A549 (cell line): ENCODE results near the gene HUS1B. TPM values are rescaled to one million over a fixed set of nuclear protein-coding genes. Genes with fewer than 3 reads are reported as not detected.
A peak's percentile ranks its signal among the peaks of the same experiment; 100 is the strongest.
"Not testable (repeated sequence)": the region's sequence is repeated elsewhere in the genome, so short reads cannot be mapped to it uniquely, and the experiment has no call there.

Source experiments
- ATAC-seq, 2 experiments: fragments of 200-7000 bp in 1 of 2; fragments of >200 bp in 1 of 2; cut with Nextera tagmentation in 1 of 2; cut with Tn5 transposase in 1 of 2; 3 replicates each; pipeline versions ENCODE4 v1.8.0 to v1.9.1; 2018 to 2020; ENCODE audit warnings: mild to moderate bottlenecking in 1 of 2, moderate library complexity in 1 of 2
- CTCF ChIA-PET: fragments of 300-600 bp; sonication (Branson Sonifier 250); formaldehyde crosslinking; extraction: SDS; loops from one replicate; lab custom pipeline; 2021; ENCODE audit warnings: antibody characterized with exemption, inconsistent platforms; lab: Yijun Ruan, JAX
- POLR2A ChIA-PET: fragments of 350-600 bp; formaldehyde crosslinking; extraction: SDS; loops from one replicate; lab custom pipeline; 2021; ENCODE audit warnings: antibody characterized with exemption, inconsistent platforms; lab: Yijun Ruan, JAX
- DNase-seq, 2 experiments: peaks; one replicate each; pipeline versions ENCODE4 v3.0.0 to v3.0.0-alpha.2; 2011 to 2016; ENCODE audit warnings: low read depth in 1 of 2, low spot score in 1 of 2
- FAIRE-seq: peaks from 2 replicates; lab custom pipeline; 2011; peaks lifted over from hg19 to GRCh38; lab: Jason Lieb, UNC
- H3K27ac ChIP-seq, 2 experiments: fragments of >200 bp; sonication (Bioruptor Twin); formaldehyde crosslinking; 3 replicates each; pipeline ENCODE4 v1.5.1; 2016 to 2017
- H3K4me1 ChIP-seq: fragments of >200 bp; sonication (Bioruptor Twin); formaldehyde crosslinking; 3 replicates; pipeline ENCODE4 v1.6.1; 2016
- H3K4me2 ChIP-seq: fragments of >200 bp; sonication (Bioruptor Twin); formaldehyde crosslinking; 3 replicates; pipeline ENCODE4 v1.6.1; 2016
- H3K4me3 ChIP-seq: fragments of >200 bp; sonication (Bioruptor Twin); formaldehyde crosslinking; 3 replicates; pipeline ENCODE4 v1.5.1; 2016
- H3K9me3 ChIP-seq: fragments of >200 bp; sonication (Bioruptor Twin); formaldehyde crosslinking; 3 replicates; pipeline ENCODE4 v1.6.1; 2016
- CBX2 ChIP-seq: fragments of 200-600 bp; sonication (generic); IDR thresholded peaks from 2 replicates; pipeline ENCODE4 v1.6.1; 2016; ENCODE audit warnings: low read depth, mild to moderate bottlenecking, borderline replicate concordance
- CBX8 ChIP-seq: fragments of 200-600 bp; sonication (generic); IDR thresholded peaks from 2 replicates; pipeline ENCODE4 v1.6.1; 2016
- CHD4 ChIP-seq: fragments of 200-600 bp; sonication (generic); IDR thresholded peaks from 2 replicates; pipeline ENCODE4 v1.6.1; 2016; ENCODE audit warnings: antibody characterized with exemption, mild to moderate bottlenecking, borderline replicate concordance
- ESRRA ChIP-seq: fragments of 150-350 bp; IDR thresholded peaks from 2 replicates; pipeline ENCODE4 v1.6.1; 2014; ENCODE audit warnings: mild to moderate bottlenecking, low read length, borderline replicate concordance
- FOSB ChIP-seq: fragments of 250-450 bp; sonication (Bioruptor Pico); IDR thresholded peaks from 2 replicates; pipeline ENCODE4 v1.5.0; 2020; ENCODE audit warnings: mild to moderate bottlenecking, moderate library complexity
- HDAC2 ChIP-seq: fragments of 200-600 bp; sonication (generic); IDR thresholded peaks from 2 replicates; pipeline ENCODE4 v1.6.1; 2016
- HES2 ChIP-seq: fragments of >200 bp; sonication (Bioruptor Twin); formaldehyde crosslinking; IDR thresholded peaks from 2 replicates; pipeline ENCODE4 v1.6.1; 2016
- HEYL ChIP-seq: fragments of 250-450 bp; sonication (Bioruptor Pico); IDR thresholded peaks from 2 replicates; pipeline ENCODE4 v1.8.0; 2021; ENCODE audit warnings: mild to moderate bottlenecking, moderate library complexity
- HMGXB4 ChIP-seq: fragments of 250-450 bp; sonication (Bioruptor Pico); IDR thresholded peaks from 2 replicates; pipeline ENCODE4 v1.5.0; 2021; ENCODE audit warnings: mild to moderate bottlenecking, moderate library complexity, borderline replicate concordance
- JUN ChIP-seq, 2 experiments: fragments of >200 bp; sonication (Bioruptor Twin); formaldehyde crosslinking; IDR thresholded peaks; 2 replicates in 1 of 2; 3 replicates in 1 of 2; pipeline ENCODE4 v1.6.1; 2016 to 2017
- KDM1A ChIP-seq: fragments of 200-600 bp; sonication (generic); IDR thresholded peaks from 2 replicates; pipeline ENCODE4 v1.6.1; 2016; ENCODE audit warnings: low read depth, mild to moderate bottlenecking
- MAFK ChIP-seq: fragments of 450-650 bp; IDR thresholded peaks from 2 replicates; pipeline ENCODE4 v1.6.1; 2014; ENCODE audit not compliant: partially characterized antibody
- NFE2L2 ChIP-seq: fragments of 150-350 bp; conservative IDR thresholded peaks from 2 replicates; pipeline ENCODE4 v1.6.1; 2014; ENCODE audit warnings: low read length
- NPAS2 ChIP-seq: fragments of 250-450 bp; sonication (Bioruptor Pico); IDR thresholded peaks from 2 replicates; pipeline ENCODE4 v1.8.0; 2022; ENCODE audit warnings: mild to moderate bottlenecking, moderate library complexity, borderline replicate concordance
- PBX3 ChIP-seq: IDR thresholded peaks from 2 replicates; pipeline ENCODE4 v1.6.1; 2012
- PHF8 ChIP-seq: fragments of 200-600 bp; sonication (generic); IDR thresholded peaks from 2 replicates; pipeline ENCODE4 v1.6.1; 2016; ENCODE audit warnings: low read depth, mild to moderate bottlenecking, antibody characterized with exemption, moderate library complexity, borderline replicate concordance
- RNF2 ChIP-seq: fragments of 200-600 bp; sonication (generic); IDR thresholded peaks from 2 replicates; pipeline ENCODE4 v1.6.1; 2016; ENCODE audit warnings: low read depth, mild to moderate bottlenecking, antibody characterized with exemption, moderate library complexity, borderline replicate concordance
- SREBF2 ChIP-seq: fragments of 450-650 bp; IDR thresholded peaks from 2 replicates; pipeline ENCODE4 v1.6.1; 2014; ENCODE audit warnings: mild to moderate bottlenecking, moderate library complexity
- USF2 ChIP-seq: fragments of 450-650 bp; IDR thresholded peaks from 2 replicates; pipeline ENCODE4 v1.6.1; 2014; ENCODE audit warnings: antibody characterized with exemption
- ZC3H11A ChIP-seq: fragments of 450-650 bp; IDR thresholded peaks from 2 replicates; pipeline ENCODE4 v1.6.1; 2014; ENCODE audit warnings: antibody characterized with exemption, mild to moderate bottlenecking
- ZSCAN20 ChIP-seq: fragments of 250-450 bp; sonication (Bioruptor Pico); IDR thresholded peaks from 2 replicates; pipeline ENCODE4 v1.8.0; 2022; ENCODE audit warnings: mild to moderate bottlenecking, moderate library complexity
- WGBS: methylation state at CpG from one replicate; pipeline ENCODE4 v1.1.6; 2017; ENCODE audit errors: missing lambda C conversion rate; 5-methylcytosine and 5-hydroxymethylcytosine counted together
- polyA plus RNA-seq, 4 experiments: library from polyadenylated mRNA; depleted of rRNA in 3 of 4; stranded (reverse); fragments of >200 nt; fragmentation: RNase III in 1 of 4; extraction: RNeasy Plus Mini Kit Qiagen cat#74134 plus additional on column Dnase treatment in 1 of 4; gene quantifications; 2 replicates in 3 of 4; 3 replicates in 1 of 4; pipeline ENCODE4 v1.2.3, GENCODE V29; 2011 to 2017

The HUS1B gene
- polyA plus RNA-seq, 2 of the 4 experiments (the other 2 are of a cell fraction): 0.17 to 0.25 TPM

GRCh38 chr6:700490-700889 lies 43.6 kb upstream of the HUS1B start:
- 0 out of 3 replicates have a peak, but pooled peaks cover 4% of the 10 kb centered on the region for H3K4me1 ChIP-seq
- FAIRE-seq (no peak), DNase-seq (no peak), ATAC-seq (no peak)
- no peaks in the 10 kb centered on the region for H3K9me3 ChIP-seq
- ChIA-PET CTCF (interaction anchor here (7.1 kb wide), 1 partner anchor 21 kb away, joined by 33 read pairs; no protein-coding TSS in a partner anchor), POLR2A (no interaction called here)
- H3K27ac ChIP-seq: no peak overlapping the region
- WGBS: 62% methylated on average over 3 of the region's 3 CpGs
- H3K4me3 ChIP-seq: no peak overlapping the region
- TF ChIP-seq HMGXB4 (CRISPR knock-in tag) (no peak), MAFK (peak; percentile 54)
- TF ChIP-seq, all 56 proteins: peak for 1
- no peak overlapping the region for H3K4me2 ChIP-seq

- POLR2A ChIA-PET: no interaction called here
- FAIRE-seq (no peak), ATAC-seq (no peak), DNase-seq (no peak)
- no peak overlapping the region for H3K4me2 ChIP-seq
- no peak overlapping the region for H3K27ac ChIP-seq
- TF ChIP-seq FOSB (no peak), NPAS2 (CRISPR knock-in tag) (no peak), NFE2L2 (no peak), HEYL (CRISPR knock-in tag) (no peak), ESRRA (no peak), PBX3 (no peak), RNF2 (no peak), USF2 (no peak), HDAC2 (no peak), SREBF2 (no peak), ZC3H11A (no peak), CBX2 (no peak), CHD4 (no peak), MAFK (no peak), ZSCAN20 (CRISPR knock-in tag) (no peak), PHF8 (no peak), HES2 (no peak), JUN (IDR thresholded peaks at IDR 0.05) (no peak), KDM1A (no peak), CBX8 (no peak)
- no peak overlapping the region for H3K4me3 ChIP-seq
- H3K4me1 ChIP-seq: no peaks in the 10 kb centered on the region
- CTCF ChIA-PET: interaction anchor here (7.1 kb wide), 1 partner anchor 23 kb away, joined by 33 read pairs; no protein-coding TSS in a partner anchor
- whole genome bisulfite sequencing: 71% methylated on average over 6 of the region's 6 CpGs
- H3K9me3 ChIP-seq: no peaks in the 10 kb centered on the region
These were observed 42.4 kb upstream of the HUS1B start for GRCh38 chr6:699319-699718.

GRCh38 chr6:694431-695126 lies 37.7 kb upstream of the HUS1B start:
- peaks cover 11% of the 10 kb centered on the region for H3K4me1 ChIP-seq
- CTCF ChIA-PET: interaction anchor here (1.1 to 1.9 kb wide), 3 partner anchors 26 to 102 kb away, joined by 4 to 6 read pairs (median 4); no protein-coding TSS in a partner anchor
- FAIRE-seq, H3K9me3 ChIP-seq, H3K4me2 ChIP-seq, DNase-seq, H3K4me3 ChIP-seq, POLR2A ChIA-PET, ATAC-seq, H3K27ac ChIP-seq: not testable (repeated sequence)
- 95% methylated on average over 22 of the region's 40 CpGs for WGBS
